ENCODE measurements around the gene ARL4C. TPM values are rescaled to one million over a fixed set of nuclear protein-coding genes. Genes with fewer than 3 reads are reported as not detected.

ARL4C gene, protein sequence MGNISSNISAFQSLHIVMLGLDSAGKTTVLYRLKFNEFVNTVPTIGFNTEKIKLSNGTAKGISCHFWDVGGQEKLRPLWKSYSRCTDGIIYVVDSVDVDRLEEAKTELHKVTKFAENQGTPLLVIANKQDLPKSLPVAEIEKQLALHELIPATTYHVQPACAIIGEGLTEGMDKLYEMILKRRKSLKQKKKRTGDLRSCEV
- total RNA-seq: 100 to 1,000 TPM; 123 to 126 TPM

DNA sequence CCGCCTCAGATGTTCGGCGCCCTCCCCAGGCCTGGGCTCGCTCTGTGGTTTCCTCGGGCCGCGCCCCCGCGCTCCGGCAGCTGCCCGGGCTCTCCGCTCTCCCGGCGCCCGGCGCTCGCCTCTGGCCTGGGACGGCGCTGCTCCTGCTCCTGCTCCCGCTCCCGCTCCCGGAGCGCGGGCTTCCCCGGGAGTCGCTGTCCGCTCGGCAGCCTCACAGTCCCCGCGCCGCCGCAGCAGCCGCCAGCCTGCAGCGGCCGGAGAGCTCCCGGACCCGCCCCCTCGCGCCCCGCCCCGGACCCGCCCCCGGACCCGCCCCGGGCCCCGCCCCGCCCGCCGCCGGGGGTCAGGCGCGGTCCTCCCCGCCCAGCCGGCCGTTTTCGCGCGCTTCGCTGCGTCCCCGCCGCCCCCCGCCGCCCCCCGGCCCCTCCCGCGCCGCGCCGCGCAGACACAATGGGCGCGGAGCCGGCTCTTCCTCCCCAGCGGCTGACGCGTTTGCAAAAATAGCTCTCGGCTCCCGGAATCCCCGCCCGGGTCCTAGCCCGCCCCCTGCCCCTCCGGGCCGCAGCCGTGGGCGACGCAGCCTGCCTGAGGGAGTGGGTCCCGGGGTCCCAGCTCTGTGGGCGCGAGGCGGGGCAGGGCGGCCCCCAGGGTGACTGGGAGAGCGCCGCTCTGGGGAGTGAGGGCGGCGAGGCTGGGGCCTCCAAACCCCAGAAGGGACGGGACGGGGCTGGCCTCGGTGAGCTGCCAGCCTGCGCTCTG, at the start of gene ARL4C:
TSS of gene ARL4C (minus strand) at position 247 of the 759 bp plus-strand sequence. CDS start 495 bp downstream, outside the sequence.
- DNase-seq: peak; percentile 68
- Mint-ChIP-seq H3K4me1 (ENCODE audit: low read depth) (peaks cover 40% of the 10 kb centered on the region), H3K4me3 (peak within 1 kb of the TSS; percentile 92), H3K27me3 (ENCODE audit: low read depth) (no peaks in the 10 kb centered on the region), H3K9me3 (ENCODE audit: insufficient read depth) (no peaks in the 10 kb centered on the region), H3K36me3 (ENCODE audit: low read depth) (peaks cover 44% of the 10 kb centered on the region), H3K27ac (peak within 1 kb of the TSS; percentile 92)
- CTCF ChIA-PET: interaction anchor here (0.6 to 4.9 kb wide), 23 partner anchors 10 to 520 kb away, joined by 3 to 48 read pairs (median 4); no protein-coding TSS in a partner anchor
- POLR2A ChIA-PET: interaction anchor here (0.6 to 7.3 kb wide), 32 partner anchors 8 to 642 kb away, joined by 3 to 220 read pairs (median 4); partner anchors contain the start of gene HJURP
- peak; percentile 51 for ATAC-seq

DNA sequence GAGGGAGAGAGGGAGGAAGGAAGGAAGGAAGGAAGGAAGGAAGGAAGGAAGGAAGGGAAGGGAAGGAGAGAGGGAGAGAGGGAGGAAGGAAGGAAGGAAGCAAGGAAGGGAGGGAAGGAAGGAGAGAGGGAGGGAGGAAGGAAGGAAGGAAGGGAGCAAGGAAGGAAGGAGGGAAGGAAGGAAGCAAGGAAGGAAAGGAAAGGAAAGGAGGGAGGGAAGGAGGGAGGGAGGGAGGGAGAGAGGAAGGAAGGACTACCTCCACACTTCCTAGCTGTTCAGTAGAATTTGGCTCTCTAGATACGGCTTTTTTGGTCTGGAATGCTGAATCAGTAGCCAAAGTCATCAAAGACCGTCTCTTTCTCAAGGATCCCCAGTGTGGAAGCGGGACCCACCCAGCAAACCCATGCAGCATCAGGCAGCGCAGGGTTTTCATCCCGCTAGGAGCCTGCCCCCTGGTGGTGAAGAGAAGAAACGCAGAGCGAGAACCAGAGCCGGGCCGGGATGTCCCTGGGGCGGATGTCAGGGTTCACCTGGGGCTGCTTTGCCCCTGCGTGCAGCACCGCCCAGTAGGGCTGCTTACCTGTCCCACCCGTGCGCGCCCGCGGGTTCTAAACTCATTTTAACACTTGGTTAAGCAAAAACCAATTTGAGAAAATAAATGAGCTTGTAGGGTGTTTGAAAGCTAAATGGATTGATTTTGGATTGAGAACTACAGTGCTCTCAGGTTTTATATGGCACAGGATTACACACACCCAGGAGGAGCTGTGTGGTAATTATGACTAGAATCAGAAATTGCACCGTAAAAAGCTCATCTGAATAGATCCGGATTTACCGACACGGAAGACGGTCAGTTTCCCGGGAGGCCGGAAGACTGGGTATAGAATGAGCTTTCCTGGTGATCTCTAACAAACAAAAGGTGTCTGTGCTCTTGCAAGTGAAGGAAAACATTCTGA, 48.1 kb upstream of the ARL4C start:
- DNase-seq: peak; percentile 85
- no peaks in the 10 kb centered on the region for H3K36me3 Mint-ChIP-seq (ENCODE audit: low read depth)
- peaks cover 6% of the 10 kb centered on the region for H3K4me1 Mint-ChIP-seq (ENCODE audit: low read depth)
- ChIA-PET POLR2A (interaction anchor here (0.9 kb wide), 1 partner anchor 49 kb away, joined by 3 read pairs; no protein-coding TSS in a partner anchor), CTCF (interaction anchor here (0.6 to 1.6 kb wide), 41 partner anchors 9 to 692 kb away, joined by 3 to 17 read pairs (median 4); partner anchors contain the start of gene ARL4C)
- no peak overlapping the region for H3K27ac Mint-ChIP-seq
- H3K9me3 Mint-ChIP-seq (ENCODE audit: insufficient read depth): no peaks in the 10 kb centered on the region
- H3K27me3 Mint-ChIP-seq (ENCODE audit: low read depth): peaks cover 18% of the 10 kb centered on the region
- H3K4me3 Mint-ChIP-seq: no peak overlapping the region
- peak; percentile 93 for ATAC-seq

DNA sequence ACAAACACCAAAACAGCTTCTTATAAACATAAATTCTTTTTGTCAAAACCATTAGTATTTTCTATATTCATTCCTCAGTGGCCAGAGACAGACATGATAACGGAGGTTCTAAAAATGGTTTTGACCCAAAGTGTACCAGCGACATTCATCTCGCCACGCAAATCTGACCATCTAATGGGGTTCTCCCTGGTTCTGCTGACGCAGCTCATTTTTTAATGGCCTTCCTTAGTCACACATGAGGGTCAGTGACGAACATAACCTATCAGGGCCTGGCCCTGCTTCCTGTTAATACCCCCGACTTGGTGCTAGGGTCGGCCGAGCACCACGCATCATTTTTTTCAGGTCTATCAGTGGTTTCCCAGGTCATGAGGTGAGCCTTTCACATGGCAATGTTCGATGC, 45.9 kb upstream of the ARL4C start:
- ChIA-PET POLR2A (no interaction called here), CTCF (interaction anchor here (0.7 kb wide), 1 partner anchor 129 kb away, joined by 3 read pairs; no protein-coding TSS in a partner anchor)
- H3K36me3 Mint-ChIP-seq (ENCODE audit: low read depth): no peaks in the 10 kb centered on the region

DNA sequence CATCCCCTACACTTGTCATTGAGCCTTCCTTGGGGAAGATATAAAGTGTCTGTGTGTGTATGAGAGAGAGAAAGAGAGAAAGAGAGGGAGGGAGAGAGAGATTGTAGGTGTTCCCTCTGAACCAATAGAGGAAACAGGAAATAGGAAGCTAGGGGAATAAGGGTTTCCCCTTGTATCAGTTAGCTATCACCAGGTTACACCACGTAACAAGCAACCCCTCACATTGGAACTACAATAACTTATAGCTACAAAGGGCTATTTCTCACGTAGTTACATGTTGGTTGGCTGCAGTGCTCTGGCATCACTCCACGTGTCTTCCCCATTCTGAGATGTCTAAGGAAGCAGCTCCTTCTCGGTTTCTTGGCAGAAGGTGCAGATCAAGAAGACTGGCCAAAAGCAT, 41.0 kb upstream of the ARL4C start:
- H3K9me3 Mint-ChIP-seq (ENCODE audit: insufficient read depth): no peaks in the 10 kb centered on the region
- POLR2A ChIA-PET: no interaction called here
- CTCF ChIA-PET: interaction anchor here (2.1 kb wide), 1 partner anchor 403 kb away, joined by 11 read pairs; no protein-coding TSS in a partner anchor
- H3K4me1 Mint-ChIP-seq (ENCODE audit: low read depth): no peaks in the 10 kb centered on the region
- H3K27me3 Mint-ChIP-seq (ENCODE audit: low read depth): no peaks in the 10 kb centered on the region
- no peak overlapping the region for H3K4me3 Mint-ChIP-seq
- no peak for DNase-seq
- no peaks in the 10 kb centered on the region for H3K36me3 Mint-ChIP-seq (ENCODE audit: low read depth)
- no peak for ATAC-seq
- H3K27ac Mint-ChIP-seq: no peak overlapping the region

More for the DNA sequence above, 45.9 kb upstream of the ARL4C start:
- Mint-ChIP-seq H3K27me3 (ENCODE audit: low read depth) (peaks cover 13% of the 10 kb centered on the region), H3K9me3 (ENCODE audit: insufficient read depth) (no peaks in the 10 kb centered on the region), H3K4me3 (no peak overlapping the region), H3K27ac (no peak overlapping the region), H3K4me1 (ENCODE audit: low read depth) (peaks cover 6% of the 10 kb centered on the region)
- DNase-seq (no peak), ATAC-seq (no peak)

DNA sequence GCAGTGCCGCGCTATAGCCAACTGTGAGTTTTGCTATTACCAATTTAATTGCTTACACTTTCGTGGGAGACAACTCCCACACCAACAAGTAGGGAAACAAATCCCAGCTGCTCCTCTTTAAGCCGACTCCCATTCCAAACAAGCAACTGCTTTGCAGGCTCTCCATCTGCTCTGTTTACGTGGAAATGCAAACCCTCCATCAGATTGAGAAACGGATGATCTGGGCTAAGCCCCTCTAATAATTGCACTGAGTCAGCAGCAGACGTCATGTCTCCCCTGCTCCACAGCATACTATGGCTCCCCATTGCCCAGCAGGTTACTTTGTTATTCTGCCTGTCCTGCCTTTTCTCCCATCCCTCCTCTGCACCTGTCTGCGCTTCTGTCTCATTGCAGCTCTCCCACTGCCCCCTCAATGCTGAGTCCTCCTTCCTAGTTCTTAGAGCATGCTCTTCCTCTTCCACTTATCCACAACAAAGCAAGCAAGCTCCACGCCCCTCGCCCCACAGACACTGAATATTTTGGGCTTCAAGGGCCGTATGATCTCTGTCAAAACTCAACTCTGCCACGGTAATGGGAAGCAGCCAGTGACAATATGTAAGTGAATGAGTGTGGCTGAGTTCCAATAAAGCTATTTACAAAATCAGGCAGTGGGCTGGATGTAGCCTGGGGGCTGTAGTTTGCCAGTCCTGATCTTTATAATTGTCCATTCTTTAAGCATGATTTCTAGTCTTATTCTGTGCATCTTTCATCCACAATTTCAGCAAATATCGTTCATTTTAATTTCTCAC, 39.5 kb upstream of the ARL4C start:
- no peak for ATAC-seq
- CTCF ChIA-PET: interaction anchor here (2.8 kb wide), 1 partner anchor 9 kb away, joined by 17 read pairs; no protein-coding TSS in a partner anchor
- H3K36me3 Mint-ChIP-seq (ENCODE audit: low read depth): no peaks in the 10 kb centered on the region
- no peak overlapping the region for H3K4me3 Mint-ChIP-seq
- H3K27me3 Mint-ChIP-seq (ENCODE audit: low read depth): no peaks in the 10 kb centered on the region
- no peak overlapping the region for H3K27ac Mint-ChIP-seq
- no peak for DNase-seq
- POLR2A ChIA-PET: no interaction called here
- no peaks in the 10 kb centered on the region for H3K9me3 Mint-ChIP-seq (ENCODE audit: insufficient read depth)
- H3K4me1 Mint-ChIP-seq (ENCODE audit: low read depth): no peaks in the 10 kb centered on the region

DNA sequence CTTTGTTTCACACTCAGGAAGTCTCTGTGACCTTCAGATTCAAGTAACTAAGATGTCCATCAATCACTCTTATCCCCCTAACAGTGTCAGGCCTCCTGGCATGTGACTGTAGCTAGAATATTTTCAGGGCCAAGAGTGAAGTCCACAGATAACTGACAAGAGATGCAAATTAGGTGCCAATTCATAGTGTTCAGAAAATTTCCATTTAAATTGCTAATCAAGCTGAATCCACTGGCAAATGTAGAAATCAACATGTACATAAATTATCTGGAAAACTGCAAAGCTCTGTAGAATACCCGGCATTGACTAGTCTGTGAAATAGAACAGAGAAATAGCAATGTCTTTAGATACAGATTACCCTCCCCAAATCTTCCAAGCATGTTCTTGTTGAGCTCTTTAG, 38.6 kb upstream of the ARL4C start:
- ATAC-seq: no peak
- Mint-ChIP-seq H3K9me3 (ENCODE audit: insufficient read depth) (no peaks in the 10 kb centered on the region), H3K27ac (no peak overlapping the region), H3K27me3 (ENCODE audit: low read depth) (peaks cover 4% of the 10 kb centered on the region), H3K36me3 (ENCODE audit: low read depth) (no peaks in the 10 kb centered on the region), H3K4me1 (ENCODE audit: low read depth) (no peaks in the 10 kb centered on the region), H3K4me3 (no peak overlapping the region)
- no peak for DNase-seq
- CTCF ChIA-PET: interaction anchor here (2.8 kb wide), 1 partner anchor 10 kb away, joined by 17 read pairs; no protein-coding TSS in a partner anchor
- POLR2A ChIA-PET: no interaction called here

DNA sequence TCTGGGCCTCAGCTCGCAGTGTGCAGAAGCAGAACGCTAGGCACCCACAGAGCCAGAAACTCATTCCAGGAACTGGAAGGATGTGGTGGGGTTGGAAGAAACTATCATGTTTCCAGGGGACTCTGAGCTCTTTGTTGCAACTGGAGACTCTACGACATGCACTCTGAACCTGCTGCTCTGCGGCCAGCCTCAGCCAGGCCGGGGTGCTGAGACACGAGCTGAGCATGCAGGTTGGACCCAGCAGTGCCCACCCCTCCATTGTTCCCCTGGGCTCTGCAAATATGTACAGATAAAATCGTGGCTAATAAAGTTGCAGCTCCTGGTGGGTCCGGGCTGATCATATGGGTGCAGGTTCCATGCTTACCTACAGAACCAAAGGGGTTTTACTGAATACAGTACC, 37.6 kb upstream of the ARL4C start:
- DNase-seq (no peak), ATAC-seq (no peak)
- CTCF ChIA-PET: interaction anchor here (0.6 to 1.0 kb wide), 2 partner anchors 11 to 262 kb away, joined by 3 to 6 read pairs; no protein-coding TSS in a partner anchor
- H3K4me1 Mint-ChIP-seq (ENCODE audit: low read depth): no peaks in the 10 kb centered on the region
- H3K27ac Mint-ChIP-seq: no peak overlapping the region
- H3K36me3 Mint-ChIP-seq (ENCODE audit: low read depth): no peaks in the 10 kb centered on the region
- POLR2A ChIA-PET: no interaction called here
- peaks cover 7% of the 10 kb centered on the region for H3K27me3 Mint-ChIP-seq (ENCODE audit: low read depth)
- no peak overlapping the region for H3K4me3 Mint-ChIP-seq
- no peaks in the 10 kb centered on the region for H3K9me3 Mint-ChIP-seq (ENCODE audit: insufficient read depth)

DNA sequence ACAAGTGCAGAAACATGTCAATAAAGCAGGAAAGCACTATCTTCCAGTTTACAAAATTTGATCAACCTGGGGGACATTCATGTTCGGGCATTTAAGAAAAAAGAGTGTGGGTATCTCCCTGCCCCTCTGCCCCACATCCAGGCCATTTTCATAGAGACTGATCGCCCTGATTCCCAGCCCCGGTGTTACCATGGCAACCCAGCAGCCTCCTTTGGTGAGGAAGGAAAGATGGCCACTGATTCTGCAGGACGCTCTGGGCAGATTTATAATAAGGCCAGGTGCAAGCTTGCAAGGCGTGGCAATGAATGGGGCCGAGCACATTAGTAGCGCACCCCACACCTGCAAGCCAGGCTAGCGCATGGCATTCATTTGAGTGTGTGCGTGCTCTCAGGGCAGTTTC, 36.7 kb upstream of the ARL4C start:
- Mint-ChIP-seq H3K4me3 (no peak overlapping the region), H3K36me3 (ENCODE audit: low read depth) (no peaks in the 10 kb centered on the region), H3K4me1 (ENCODE audit: low read depth) (no peaks in the 10 kb centered on the region), H3K27me3 (ENCODE audit: low read depth) (peaks cover 12% of the 10 kb centered on the region), H3K9me3 (ENCODE audit: insufficient read depth) (no peaks in the 10 kb centered on the region), H3K27ac (no peak overlapping the region)
- ChIA-PET CTCF (interaction anchor here (1.0 kb wide), 1 partner anchor 12 kb away, joined by 6 read pairs; no protein-coding TSS in a partner anchor), POLR2A (no interaction called here)
- ATAC-seq (no peak), DNase-seq (no peak)

DNA sequence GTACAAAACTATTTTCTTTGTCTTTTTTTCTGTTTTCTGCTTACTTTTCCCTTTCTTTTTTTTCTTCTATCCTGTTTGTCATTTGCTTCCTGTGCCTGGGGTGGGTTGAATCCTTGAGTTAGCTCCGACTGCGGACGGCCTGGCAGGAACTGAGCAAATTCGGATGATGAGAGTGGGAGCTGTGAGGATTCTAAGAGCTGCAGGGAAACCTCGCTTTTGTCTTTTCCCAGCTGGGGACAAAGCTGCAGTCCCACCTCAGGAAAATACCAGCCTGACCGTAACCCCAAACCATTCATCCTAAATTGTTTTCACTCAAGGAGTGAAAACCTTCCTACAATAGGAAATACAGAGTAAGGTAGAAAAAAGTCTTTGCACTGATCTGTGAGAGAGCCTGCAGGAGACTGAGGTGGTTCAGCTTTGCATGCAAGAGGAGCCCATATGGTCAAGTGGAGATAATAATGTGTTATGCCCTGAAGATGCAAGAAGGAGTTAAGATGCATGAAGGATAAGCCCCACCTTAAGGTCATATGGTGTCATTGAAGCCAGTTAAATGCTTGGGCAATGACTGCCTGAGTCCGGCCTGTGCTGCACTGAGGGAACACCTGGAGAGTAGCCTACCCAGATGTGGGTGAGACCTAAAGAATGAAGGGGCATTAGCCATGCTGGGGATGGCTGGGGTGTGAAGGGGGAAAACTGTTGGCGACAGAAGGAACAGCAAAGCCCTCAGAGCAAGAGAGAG, 31.7 kb upstream of the ARL4C start:
- DNase-seq (no peak), ATAC-seq (no peak)
- Mint-ChIP-seq H3K9me3 (ENCODE audit: insufficient read depth) (no peaks in the 10 kb centered on the region), H3K27me3 (ENCODE audit: low read depth) (peaks cover 23% of the 10 kb centered on the region), H3K27ac (no peak overlapping the region), H3K4me1 (ENCODE audit: low read depth) (no peaks in the 10 kb centered on the region), H3K36me3 (ENCODE audit: low read depth) (no peaks in the 10 kb centered on the region), H3K4me3 (no peak overlapping the region)
- POLR2A ChIA-PET: no interaction called here
- CTCF ChIA-PET: interaction anchor here (1.3 kb wide), 1 partner anchor 420 kb away, joined by 3 read pairs; no protein-coding TSS in a partner anchor

DNA sequence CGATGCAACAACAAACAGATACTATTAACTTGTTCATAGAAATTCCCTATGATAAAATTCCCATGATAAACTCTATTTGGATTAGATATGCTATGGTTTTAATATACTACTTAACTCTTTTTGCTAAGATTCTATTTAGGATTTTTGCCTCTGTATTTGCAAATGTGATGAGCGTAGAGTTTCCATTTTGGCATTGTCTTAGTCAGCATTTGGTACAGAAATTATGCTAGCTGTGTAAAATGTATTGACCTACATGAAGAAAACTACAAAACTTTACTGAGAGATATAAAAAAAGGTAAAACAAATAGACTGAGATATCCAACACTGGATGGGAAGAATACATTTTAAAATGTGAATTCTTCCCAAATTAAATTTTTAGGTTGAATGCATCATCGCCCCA, 29.8 kb upstream of the ARL4C start:
- Mint-ChIP-seq H3K27ac (no peak overlapping the region), H3K4me3 (no peak overlapping the region), H3K9me3 (ENCODE audit: insufficient read depth) (no peaks in the 10 kb centered on the region), H3K27me3 (ENCODE audit: low read depth) (peaks cover 23% of the 10 kb centered on the region), H3K36me3 (ENCODE audit: low read depth) (no peaks in the 10 kb centered on the region), H3K4me1 (ENCODE audit: low read depth) (no peaks in the 10 kb centered on the region)
- POLR2A ChIA-PET: no interaction called here
- DNase-seq: no peak
- CTCF ChIA-PET: no interaction called here
- no peak for ATAC-seq
